AG09309 (cell line): ENCODE results near the gene UQCRC1.

Experiments used
- DNase-seq: peaks from one replicate; pipeline ENCODE4 v3.0.0-alpha.2; 2010; ENCODE audit warnings: low read depth
- H3K4me3 ChIP-seq: 2 replicates; pipeline ENCODE4 v1.5.1; 2011; ENCODE audit warnings: mild to moderate bottlenecking, low read depth, low read length, moderate library complexity; ENCODE audit not compliant: control insufficient read depth
- TF ChIP-seq, protein P1 (sequence below): IDR thresholded peaks from 2 replicates; pipeline ENCODE4 v1.5.1; 2011; ENCODE audit warnings: mild to moderate bottlenecking, low read depth, low read length, inconsistent platforms; ENCODE audit not compliant: insufficient read depth, control insufficient read depth; ENCODE audit errors: missing control alignments

UQCRC1 gene

DNA sequence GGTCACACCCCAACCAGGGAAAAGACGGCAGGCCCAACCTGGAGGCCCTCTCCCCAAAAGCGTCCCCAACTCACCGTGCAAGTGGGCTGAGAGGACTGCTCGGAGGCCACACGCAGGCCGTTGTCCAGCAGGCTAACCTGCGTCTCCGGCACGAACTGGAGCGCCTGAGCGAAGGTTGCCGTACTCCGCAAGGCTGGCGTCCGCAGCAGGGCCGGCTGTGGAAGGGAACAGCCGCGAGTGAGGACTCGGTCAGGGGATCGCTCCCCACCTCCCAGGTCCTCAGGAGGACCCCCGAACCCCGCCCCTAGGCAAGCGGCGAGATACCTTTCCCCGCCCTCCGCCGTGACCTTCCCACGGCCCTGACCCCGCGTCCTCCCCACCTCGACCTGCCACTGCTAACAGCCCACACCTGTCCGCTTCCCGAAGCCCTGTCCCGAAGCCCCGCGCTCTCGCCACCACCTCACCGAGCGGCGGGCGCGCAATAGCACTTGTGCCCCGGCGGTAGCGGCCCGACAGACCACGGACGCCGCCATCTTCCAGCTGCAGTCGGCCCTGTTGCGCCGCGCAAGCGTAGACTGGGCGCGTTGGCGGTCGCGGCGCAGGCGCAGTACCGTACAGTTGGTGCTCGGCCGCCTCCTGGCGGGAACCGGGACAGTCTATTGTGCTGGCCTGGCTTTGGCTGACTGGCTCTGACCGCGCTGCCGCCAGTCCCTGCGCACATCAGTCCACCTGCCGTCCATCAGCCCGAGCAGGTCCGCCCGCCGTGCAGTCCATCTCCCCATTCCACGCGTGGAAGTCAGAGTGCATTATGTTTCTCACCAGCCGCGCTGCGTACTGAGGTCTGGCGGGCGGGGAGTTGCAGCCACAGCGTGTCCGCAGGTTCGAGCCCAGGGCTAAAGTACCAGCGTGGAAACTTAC lies at the start of gene UQCRC1:
TSS of gene UQCRC1 (minus strand) at position 559 of the 918 bp plus-strand sequence. CDS start at position 533, 26 bp downstream.
- DNase-seq = peak; percentile 61
- peak within 1 kb of the TSS; percentile 91 for H3K4me3 ChIP-seq
- TF ChIP-seq, protein P1, sequence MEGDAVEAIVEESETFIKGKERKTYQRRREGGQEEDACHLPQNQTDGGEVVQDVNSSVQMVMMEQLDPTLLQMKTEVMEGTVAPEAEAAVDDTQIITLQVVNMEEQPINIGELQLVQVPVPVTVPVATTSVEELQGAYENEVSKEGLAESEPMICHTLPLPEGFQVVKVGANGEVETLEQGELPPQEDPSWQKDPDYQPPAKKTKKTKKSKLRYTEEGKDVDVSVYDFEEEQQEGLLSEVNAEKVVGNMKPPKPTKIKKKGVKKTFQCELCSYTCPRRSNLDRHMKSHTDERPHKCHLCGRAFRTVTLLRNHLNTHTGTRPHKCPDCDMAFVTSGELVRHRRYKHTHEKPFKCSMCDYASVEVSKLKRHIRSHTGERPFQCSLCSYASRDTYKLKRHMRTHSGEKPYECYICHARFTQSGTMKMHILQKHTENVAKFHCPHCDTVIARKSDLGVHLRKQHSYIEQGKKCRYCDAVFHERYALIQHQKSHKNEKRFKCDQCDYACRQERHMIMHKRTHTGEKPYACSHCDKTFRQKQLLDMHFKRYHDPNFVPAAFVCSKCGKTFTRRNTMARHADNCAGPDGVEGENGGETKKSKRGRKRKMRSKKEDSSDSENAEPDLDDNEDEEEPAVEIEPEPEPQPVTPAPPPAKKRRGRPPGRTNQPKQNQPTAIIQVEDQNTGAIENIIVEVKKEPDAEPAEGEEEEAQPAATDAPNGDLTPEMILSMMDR = peak; percentile 73

DNA sequence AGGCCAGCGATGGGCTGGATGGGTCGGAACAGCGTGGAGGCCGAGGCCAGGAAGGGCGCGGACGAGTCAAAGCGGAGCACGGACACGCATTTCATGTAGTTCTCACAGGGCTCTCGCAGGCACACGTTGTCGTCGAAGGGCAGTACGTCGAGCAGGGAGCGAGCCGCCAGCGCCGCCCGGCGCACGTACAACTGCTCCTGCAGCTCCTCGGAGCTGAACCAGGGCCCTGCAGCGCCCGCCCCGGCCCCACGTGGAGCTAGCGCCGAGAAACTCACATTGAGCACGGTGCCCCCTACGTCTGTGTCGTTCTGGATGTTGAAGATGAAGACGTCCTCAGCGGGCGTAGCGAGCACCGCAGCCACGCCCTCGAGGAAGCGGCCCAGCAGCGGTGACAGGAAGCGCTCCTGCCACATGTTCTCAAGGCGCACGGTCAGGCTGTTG lies 47.4 kb upstream of the UQCRC1 start:
- H3K4me3 ChIP-seq = no peak overlapping the region
- TF ChIP-seq, protein P1 = no peak
- DNase-seq = no peak

DNA sequence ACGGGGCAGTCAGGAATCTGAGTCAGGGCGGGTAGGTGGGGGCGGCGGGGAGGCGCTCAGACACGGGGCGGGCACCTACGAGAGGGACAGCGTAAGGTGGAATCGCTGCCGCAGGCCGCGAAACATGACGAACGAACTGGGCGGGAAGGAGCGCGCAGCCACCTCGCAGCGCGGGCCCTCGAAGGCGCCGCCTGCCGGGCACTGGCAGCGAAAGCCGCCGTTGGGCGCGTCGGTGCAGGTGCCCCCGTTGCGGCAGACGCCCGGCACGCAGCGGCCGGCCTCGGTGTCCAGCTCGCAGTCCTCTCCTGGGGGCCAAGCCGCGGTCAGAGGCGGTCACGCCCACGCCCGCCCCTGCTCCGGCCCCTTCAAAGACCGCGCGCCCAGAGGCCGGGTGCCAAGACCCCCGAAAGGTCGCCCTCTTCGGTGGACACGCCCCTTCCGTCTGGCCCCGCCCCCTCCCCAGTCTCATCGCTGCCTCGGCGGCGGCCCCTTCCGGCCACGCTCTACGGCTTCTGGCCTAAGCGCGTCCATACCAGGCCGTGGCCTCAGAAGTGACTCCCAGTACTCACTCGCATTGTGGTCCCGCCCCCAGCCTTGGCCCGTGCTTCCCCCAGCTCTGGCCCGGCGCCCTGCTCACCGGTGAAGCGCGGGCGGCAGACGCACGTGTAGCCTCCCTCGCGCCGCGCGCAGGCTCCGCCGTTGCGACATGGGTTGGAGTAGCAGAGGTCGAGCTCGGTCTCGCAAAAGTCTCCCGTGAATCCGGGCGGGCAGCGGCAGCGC lies 46.8 kb upstream of the UQCRC1 start:
- H3K4me3 ChIP-seq = peak overlapping the region; percentile 40
- DNase-seq = peak; percentile 10
- TF ChIP-seq, protein P1 = peak; percentile 28

DNA sequence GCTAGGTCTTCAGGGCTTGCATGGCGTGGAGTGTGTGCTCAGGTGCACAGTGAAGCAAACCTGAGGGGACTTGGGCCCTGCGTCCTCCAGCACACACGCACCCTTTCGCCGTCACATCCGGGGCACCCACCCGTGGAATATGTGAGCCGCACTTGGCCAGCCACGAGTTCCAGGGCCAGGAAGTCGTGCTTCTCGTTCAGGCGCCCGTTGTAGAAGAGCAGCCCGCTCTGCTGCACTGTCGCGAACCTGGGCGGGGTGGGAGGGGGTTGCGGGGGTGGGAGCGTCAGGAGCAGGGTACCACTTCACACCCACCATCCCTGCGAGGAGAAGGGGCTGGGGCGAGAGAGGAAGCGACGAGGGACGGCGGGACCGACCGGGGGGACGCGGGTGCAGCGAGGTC lies 46.2 kb upstream of the UQCRC1 start:
- DNase-seq = no peak
- TF ChIP-seq, protein P1 = no peak
- H3K4me3 ChIP-seq = peak overlapping the region; percentile 40

DNA sequence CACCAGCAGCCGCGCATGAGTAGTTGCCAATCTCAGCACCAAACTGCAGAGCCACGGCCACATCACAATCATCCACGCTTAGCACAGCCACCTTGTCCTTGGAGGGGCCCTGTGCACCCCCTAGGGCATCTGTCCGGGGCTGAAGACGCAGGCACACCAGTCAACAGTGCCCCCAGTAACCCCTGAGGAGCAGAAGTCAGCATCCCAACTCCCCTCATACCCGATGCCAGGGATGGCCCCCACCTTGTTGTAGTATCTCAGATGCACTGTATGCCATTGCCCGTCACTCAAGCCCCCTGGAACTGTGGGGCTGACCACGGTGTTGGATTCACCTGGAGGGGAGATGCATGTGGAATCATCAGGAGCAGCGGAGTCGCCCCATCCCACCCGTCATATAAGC lies 45.6 kb upstream of the UQCRC1 start:
- no peak for DNase-seq
- H3K4me3 ChIP-seq = no peak overlapping the region
- TF ChIP-seq, protein P1 = no peak

DNA sequence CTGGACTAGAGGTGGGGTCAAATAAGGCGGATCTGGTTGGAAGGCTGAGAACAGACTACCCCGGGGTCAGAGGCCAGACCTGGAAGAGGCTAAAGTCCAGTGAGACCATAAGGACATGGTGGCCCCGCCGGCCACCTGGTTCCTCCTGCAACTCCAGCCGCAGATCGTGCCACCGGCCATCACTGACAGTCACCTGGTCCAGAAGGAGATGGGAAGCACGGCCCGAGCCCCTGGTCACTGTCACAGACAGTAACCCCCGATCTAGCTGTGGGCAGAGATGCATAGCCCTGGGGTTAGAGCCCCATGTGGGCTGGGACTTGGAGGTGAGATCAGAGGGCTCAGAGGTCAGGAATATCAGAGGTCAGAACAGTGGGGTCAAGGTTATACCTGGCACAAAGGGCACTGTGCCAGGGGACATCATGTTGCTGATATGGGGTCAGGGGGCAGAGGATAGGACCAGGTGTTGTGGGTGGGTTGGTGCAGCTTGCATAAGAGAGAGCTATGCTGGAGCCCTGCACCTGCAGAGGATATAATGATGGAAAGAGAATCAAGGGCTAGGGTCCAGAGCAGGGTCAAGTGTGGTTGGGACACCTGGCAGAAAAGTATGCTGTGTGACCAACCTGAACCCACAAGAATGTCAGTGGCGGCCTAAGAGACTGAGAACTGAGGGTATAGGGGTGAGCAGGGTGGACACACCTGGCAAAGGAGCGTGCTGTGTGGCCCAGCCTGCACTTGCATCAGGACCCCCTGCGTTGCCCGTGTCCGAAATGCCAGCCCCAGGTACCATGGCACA lies 43.7 kb upstream of the UQCRC1 start:
- no peak overlapping the region for H3K4me3 ChIP-seq
- TF ChIP-seq, protein P1 = no peak
- no peak for DNase-seq
